HG02759 (cell line): Measurements from ENCODE around the gene ABCA8.
"Not testable (repeated sequence)": the region's sequence is repeated elsewhere in the genome, so short reads cannot be mapped to it uniquely, and the experiment has no call there.

Experiments used
- ATAC-seq: cut with Tn5 transposase; IDR thresholded peaks from one replicate; pipeline ENCODE4 v1.9.1; 2021; ENCODE audit warnings: mild to moderate bottlenecking, moderate library complexity; ENCODE audit not compliant: unreplicated experiment

Gene ABCA8

DNA sequence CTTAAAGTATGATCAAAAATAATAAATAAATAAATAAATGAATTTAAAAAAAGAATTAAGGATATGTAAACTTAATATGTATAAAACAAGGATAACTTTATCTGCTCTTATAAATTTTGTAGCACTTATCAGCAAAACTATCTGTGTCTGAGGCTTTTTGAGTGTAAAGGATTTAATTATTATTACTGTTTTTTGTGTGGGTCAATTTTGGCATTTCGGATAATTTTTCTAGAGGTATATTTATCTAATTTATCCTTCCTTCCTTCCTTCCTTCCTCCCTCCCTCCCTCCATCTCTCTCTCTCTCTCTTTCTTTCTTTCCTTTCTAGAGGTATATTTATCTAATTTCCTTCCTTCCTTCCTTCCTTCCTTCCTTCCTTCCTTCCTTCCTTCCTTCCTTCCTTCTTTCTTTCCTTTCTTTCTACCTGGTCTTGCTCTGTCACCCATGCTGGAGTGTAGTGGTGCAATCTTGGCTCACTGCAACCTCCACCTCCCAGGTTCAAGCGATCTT lies 120.8 kb downstream of the ABCA8 start:
- no peak for ATAC-seq

DNA sequence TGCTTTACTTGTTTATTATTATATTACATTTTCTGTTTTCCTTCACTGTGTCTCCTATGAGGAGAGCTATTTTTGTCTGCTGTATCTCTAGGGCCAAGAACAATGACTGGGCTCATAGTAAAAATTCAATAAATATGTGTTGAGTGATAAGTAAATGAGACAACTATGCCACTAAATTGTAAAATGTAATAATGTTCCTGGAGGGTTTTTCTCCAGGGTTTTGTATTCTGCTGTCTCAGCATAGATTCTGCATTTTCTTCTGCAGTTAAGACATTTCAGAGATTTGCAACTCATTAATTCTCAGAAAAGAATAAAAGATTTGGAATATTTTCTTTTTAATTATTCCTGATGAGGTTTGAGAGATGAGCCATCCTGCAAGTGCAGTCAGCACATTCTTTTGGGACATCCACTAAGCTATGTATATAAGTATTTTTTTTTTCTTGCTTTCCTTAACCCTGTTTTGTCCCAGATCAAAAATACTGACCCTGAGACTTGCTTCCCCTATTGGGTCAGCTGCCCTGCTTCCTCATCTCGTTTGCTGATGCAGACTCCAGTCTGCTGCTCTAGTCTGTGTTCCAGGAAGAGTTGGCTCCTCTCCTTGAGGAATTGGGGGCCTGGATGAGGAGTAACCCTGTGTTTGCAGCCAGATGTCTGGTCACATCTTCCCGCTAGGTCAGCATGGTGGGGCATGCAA lies 122.9 kb downstream of the ABCA8 start:
- ATAC-seq = no peak

DNA sequence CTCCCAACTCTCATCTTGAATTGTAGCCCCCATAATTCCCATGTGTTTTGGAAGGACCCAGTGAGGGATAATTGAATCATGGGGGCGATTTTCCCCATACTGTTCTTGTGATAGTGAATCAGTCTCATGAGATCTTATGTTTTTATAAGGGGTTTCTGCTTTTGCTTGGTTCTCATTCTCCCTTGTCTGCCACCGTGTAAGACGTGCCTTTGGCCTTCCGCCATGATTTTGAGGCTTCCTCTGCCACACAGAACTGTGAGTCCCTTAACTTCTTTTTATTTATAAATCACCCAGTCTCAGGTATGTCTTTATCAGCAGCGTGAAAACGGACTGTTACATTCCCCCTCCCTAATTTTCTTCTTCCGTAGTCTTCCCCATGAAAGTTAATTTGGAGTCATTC lies 124.0 kb downstream of the ABCA8 start:
- ATAC-seq = no peak

DNA sequence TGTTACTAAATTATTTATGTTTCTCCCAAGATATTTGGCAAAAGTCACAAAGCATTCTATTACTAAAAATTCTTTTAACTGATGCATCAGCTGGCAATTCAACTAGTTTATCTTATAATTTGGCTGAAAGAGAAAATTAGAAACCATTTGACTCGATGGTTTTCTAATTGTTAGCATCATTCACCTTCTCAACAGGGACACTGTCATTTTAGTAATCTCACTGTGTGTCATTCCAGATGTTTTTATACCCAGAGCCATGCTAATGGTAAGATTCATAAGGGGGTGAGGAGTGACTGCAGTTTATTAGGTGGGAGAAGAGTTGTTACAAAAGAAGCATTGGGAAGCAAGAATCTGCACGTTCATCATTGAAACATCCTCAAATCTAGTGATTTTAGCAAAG lies 124.9 kb downstream of the ABCA8 start:
- ATAC-seq = no peak

DNA sequence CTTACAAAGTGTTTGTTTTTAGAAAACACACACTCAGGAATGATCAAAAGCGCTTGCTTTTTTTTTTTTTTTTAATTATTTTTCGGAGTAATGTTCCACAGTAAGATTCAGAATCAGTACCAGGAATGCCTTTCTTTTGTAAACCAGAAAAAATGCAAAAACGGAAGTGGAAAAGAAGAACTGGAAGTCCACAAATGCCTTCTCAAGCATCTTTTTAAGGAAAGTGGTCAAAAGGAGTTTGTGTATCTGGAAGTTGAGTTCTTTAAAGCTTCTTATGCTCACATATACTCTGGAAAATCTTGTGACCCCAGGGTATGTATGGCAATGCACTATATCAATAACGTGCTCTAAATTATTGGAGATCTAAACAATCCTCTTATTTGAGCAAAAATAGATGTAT lies 126.0 kb downstream of the ABCA8 start:
- ATAC-seq = no peak

DNA sequence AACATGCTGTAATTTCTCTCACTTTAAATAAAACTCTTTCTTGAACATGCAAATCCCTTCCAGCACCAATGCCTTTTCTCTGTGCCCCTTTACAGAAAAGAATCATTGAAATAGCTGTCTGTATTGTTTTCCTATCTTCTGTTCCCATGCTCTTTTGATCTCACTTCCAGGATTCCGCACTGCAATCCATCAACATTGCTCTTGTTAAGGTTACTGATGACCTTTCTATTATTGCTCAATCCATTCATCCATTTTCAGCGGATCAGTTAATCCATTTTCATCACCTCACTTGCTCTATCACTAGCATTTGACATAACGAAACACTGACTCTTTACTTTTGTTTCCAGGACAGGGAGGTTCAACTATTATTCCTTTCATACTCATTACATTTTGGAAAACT lies 130.5 kb downstream of the ABCA8 start:
- no peak for ATAC-seq

DNA sequence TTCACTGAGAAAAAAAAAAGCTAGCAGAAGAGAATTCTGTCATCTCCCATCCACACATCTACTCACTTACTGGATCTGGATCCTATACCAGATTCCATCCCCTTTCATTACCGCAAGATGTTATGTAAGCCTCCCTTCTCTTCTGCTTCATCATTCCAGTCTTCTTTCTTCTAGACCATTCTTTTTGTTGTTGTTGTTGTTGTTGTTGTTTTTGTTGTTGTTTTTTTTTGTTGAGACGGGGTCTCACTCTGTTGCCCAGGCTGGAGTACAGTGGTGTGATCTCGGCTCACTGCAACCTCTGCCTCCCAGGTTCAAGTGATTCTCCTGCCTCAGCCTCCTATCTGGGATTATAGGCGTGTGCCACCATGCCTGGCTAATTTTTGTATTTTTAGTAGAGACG lies 131.0 kb downstream of the ABCA8 start:
- ATAC-seq = not testable (repeated sequence)

DNA sequence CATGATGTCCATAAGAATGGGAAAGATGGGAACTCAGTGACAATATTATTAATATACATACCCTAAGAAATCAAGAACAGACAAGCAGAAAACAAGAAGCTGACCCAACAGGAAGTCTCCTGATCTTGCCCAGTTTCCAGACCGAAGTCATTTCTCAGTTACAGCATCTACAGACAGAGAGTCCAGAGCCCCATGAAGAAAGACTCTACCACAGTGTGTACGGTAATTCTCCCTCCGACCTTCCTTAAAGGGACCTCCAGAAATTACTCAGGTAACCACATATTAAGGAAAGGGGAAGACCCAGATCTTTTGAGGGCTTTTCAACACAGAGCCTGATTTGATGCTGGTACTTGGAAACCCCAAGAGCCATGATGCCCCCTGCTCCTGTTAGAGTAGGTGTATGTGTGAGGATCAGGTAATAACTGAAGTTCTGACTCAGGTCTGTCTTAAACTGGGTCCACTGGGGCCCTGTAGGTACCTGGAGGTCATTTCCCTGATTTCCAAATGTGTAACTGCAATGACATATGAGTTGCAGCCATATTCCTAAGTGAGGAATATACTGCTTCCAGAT lies 132.4 kb downstream of the ABCA8 start:
- no peak for ATAC-seq

DNA sequence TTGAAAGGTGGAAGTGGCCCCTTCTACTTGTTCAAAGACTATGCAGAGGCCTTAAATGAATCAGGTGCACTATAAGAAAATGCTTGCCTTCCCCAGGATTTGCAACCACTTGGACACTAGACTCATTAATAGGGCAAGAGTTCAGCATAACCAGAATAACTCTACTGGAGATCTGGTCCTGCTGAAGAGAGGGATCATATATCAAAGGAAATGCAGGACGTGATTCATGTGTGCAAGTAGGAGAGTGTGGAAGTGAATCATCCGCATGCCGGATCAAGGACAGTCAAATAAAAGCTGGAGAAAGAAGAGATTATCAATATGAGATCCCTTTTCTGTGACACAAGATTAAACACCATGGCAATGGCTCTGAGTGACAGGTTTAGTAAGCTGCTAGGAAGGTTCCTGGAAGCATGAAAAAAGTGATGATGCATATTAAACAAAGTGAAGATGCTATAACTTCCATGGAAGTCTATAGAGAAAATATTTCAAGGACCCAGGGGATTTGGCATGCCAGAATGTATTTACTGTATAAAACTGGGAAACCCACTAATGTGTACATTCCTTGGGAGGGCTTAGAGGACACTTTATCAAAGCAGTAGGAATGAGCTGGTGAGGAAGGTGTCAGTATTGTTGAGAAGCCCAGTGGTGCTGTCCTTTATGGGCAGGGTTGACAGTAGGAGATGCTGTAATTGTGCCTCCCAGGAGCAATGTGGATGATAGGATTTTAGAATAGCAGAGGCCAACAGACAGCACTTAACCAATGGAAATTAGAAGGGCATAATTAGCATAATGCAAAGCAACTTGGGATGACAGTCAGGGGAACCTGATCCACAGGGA lies 133.1 kb downstream of the ABCA8 start:
- ATAC-seq = no peak

DNA sequence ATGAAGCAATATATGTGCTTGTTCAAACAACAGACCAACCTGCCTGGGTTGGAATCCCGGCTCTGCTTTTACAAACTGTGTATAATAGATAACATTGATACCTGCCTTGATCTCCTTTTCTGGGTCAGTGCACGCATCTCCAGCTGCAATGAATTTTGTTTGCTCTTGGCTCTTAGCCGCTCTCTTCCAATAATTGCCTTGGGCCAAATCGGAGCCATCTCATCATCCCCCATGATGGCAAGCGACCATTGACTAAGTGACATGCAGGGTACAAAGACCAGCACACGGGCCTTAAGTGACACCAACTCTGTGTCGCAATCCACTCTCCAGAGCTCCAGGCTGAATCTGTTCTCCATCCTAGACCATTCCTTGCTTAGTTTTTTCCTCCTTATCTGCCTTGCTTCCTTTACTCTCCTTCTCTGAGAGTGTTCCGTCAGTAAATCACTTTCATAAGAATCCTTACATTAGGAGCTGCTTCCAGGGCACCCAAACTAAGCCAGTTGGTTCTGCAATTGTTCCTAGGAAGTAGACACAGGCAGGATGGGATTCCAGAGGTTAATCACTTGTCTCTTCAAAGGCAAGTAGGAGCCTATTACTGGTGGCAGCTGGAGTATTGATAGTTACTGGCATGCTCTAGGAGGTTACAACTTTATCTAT lies 134.2 kb downstream of the ABCA8 start:
- no peak for ATAC-seq

DNA sequence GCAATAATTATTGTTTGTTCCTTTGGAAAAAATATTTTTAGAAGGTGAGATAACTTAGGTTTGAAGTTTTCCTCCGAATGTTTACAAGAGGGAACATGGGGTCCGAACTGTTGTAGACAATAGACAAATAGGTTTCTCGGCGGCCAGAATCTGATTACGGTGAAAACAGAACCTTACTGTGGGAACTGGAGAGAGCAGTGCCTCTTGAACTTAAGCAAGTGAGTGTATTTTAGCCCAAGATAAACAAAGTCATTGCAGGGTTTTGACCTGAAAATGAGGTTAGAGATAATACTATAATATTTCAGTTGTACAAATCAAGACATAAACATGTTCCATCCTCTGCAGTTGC lies 134.7 kb downstream of the ABCA8 start:
- ATAC-seq = no peak

DNA sequence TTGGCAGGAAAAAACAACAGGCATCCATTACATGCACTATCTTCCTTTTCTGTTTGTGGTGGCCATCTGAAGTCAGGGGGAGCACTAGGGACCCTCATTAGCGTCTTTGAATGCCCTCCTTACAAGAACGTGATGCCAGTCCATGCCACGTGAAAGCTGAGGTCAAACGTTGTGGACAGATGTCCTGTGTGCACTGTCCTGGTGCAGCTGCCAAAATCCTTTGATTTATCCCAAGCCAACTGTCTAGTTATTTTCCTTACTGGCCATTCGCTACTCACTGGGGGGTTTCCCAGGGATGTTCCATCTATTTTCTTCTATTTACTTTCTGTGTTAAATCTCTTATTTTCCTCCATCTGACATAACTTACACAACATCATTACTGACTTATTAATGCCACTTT lies 135.7 kb downstream of the ABCA8 start:
- no peak for ATAC-seq
